ENCODE results near the gene KIAA0513. TPM values are rescaled to one million over a fixed set of nuclear protein-coding genes. Genes with fewer than 3 reads are reported as not detected.

Gene KIAA0513
- total and polyA plus RNA-seq, 5 donors from 2014 or later: 1.5 to 7.5 (median 3.3) TPM

DNA sequence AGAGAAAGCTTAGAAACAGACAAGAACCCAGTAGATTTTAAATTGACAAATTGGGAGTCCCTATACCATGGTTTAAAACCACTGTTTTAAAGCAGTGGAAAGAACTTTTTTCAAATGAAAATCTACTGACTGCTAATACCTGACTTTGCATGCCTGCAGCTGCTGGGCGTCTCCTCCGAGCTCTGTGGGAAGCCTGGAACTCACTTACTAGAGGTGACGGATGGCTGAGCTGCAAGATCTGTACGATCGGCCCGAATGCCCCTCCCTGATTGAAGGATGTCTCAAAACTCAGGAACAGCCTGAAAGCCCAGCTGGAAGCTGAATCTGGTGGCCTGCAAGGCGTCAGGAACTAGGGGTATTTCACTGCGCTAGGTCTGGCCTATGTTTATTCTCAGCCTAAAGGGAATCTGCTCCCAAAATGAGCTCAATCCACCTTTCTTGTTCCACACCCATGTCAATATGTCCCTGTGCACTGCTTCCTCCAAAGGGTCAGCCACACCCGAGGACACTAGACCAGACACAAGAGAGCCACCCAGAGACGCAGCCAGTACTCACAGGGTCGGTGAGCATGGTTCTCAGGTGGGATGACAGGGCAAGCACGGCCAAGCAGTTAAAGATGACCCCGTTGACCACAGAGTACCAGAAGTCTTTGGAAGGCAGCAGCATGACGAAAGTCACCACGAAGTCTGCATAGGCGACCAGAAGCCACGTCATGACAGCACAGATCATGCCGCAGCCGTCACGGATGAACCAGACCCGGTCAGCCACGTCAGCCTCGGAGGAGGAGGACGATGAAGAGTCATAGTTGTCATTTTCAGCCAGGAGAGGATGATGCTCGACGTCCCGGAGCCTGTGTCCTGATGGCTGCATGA is 37.6 kb upstream of the KIAA0513 start:
- Mint-ChIP-seq H3K9me3 (no peaks in the 10 kb centered on the region), H3K27me3 (no peaks in the 10 kb centered on the region), H3K4me1 (peaks cover 0 to 27% (median 11%) of the 10 kb centered on the region in 4 donors), H3K4me3 (no peak overlapping the region), H3K27ac (peak overlapping the region in 1 of 3 donors; percentile 52), H3K36me3 (peaks cover 48% of the 10 kb centered on the region)
- ATAC-seq (ENCODE audit: low read depth in 2 of 2) (no peak), DNase-seq (no peak)
- Histone ChIP-seq H3K4me1 (ENCODE audit: control insufficient read depth, insufficient read depth, low read length, poor library complexity, severe bottlenecking) (no peaks in the 10 kb centered on the region), H3K9me3 (ENCODE audit: control insufficient read depth in 2 of 2, low read length in 2 of 2) (no peaks in the 10 kb centered on the region), H3K27ac (ENCODE audit: insufficient read depth, low read length, poor library complexity, severe bottlenecking) (no peak overlapping the region), H3K27me3 (ENCODE audit: control insufficient read depth, insufficient read depth, low read length) (no peaks in the 10 kb centered on the region), H3K36me3 (ENCODE audit: control insufficient read depth, insufficient read depth, low read length) (peaks cover 70% of the 10 kb centered on the region), H3K4me3 (ENCODE audit: low read depth, low read length) (no peak overlapping the region)

DNA sequence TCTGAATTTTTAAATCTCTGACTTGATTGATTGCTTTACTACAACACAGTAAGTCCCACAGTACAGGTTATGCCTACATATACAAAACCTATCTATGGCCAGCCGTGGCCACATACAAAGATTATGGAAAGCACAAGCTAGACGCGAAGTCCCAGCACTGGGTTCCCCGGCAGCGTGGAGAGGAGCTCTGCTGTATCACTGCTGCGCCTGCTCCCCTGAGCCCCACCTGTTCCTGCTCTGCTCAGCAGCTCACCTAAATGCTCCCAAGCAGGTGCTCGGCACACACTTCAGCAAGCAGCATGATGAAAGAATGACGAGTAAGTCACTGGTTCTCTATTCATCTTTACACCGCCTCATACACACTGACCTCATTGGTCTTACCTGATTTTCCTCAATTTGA is 36.8 kb upstream of the KIAA0513 start:
- H3K9me3 Mint-ChIP-seq: no peaks in the 10 kb centered on the region
- peaks cover 48% of the 10 kb centered on the region for H3K36me3 Mint-ChIP-seq
- H3K4me3 ChIP-seq (ENCODE audit: low read depth, low read length): no peak overlapping the region
- ATAC-seq (ENCODE audit: low read depth in 2 of 2) (no peak), DNase-seq (no peak)
- no peaks in the 10 kb centered on the region for H3K27me3 Mint-ChIP-seq
- H3K4me1 Mint-ChIP-seq: peaks cover 1 to 27% (median 16%) of the 10 kb centered on the region in 4 donors
- no peak overlapping the region for H3K4me3 Mint-ChIP-seq
- H3K36me3 ChIP-seq (ENCODE audit: control insufficient read depth, insufficient read depth, low read length): peaks cover 72% of the 10 kb centered on the region
- H3K4me1 ChIP-seq (ENCODE audit: control insufficient read depth, insufficient read depth, low read length, poor library complexity, severe bottlenecking): no peaks in the 10 kb centered on the region
- H3K27ac Mint-ChIP-seq: peak overlapping the region in 2 of 3 donors; percentile 52 to 60
- H3K9me3 ChIP-seq (ENCODE audit: control insufficient read depth in 2 of 2, low read length in 2 of 2): no peaks in the 10 kb centered on the region
- H3K27me3 ChIP-seq (ENCODE audit: control insufficient read depth, insufficient read depth, low read length): no peaks in the 10 kb centered on the region
- H3K27ac ChIP-seq (ENCODE audit: insufficient read depth, low read length, poor library complexity, severe bottlenecking): no peak overlapping the region

DNA sequence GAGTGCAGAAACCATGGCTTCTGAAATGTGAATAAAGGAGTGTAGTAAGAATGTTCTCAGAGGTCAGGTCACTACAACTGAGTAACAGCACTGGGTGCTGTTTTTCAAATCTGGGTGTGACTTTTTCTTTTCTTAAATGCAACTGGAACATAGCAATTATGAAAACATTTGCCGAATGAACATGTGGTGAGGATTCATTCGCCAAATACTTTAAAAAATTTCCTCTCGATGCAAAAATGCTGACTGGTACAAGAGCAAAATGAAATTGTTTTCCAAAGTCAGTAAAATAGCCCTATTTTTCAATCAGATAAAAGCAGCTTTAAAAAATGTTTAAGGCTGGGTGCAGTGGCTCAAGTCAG is 34.9 kb upstream of the KIAA0513 start:
- Histone ChIP-seq H3K27me3 (ENCODE audit: control insufficient read depth, insufficient read depth, low read length) (no peaks in the 10 kb centered on the region), H3K9me3 (ENCODE audit: control insufficient read depth in 2 of 2, low read length in 2 of 2) (no peaks in the 10 kb centered on the region), H3K36me3 (ENCODE audit: control insufficient read depth, insufficient read depth, low read length) (peaks cover 63% of the 10 kb centered on the region), H3K4me3 (ENCODE audit: low read depth, low read length) (no peak overlapping the region), H3K4me1 (ENCODE audit: control insufficient read depth, insufficient read depth, low read length, poor library complexity, severe bottlenecking) (peaks cover 3% of the 10 kb centered on the region), H3K27ac (ENCODE audit: insufficient read depth, low read length, poor library complexity, severe bottlenecking) (no peak overlapping the region)
- Mint-ChIP-seq H3K36me3 (peaks cover 39% of the 10 kb centered on the region), H3K9me3 (no peaks in the 10 kb centered on the region), H3K4me1 (peaks cover 7 to 20% (median 14%) of the 10 kb centered on the region in 4 donors), H3K27me3 (no peaks in the 10 kb centered on the region), H3K27ac (no peak overlapping the region), H3K4me3 (no peak overlapping the region)
- ATAC-seq (ENCODE audit: low read depth in 2 of 2) (no peak), DNase-seq (no peak)

DNA sequence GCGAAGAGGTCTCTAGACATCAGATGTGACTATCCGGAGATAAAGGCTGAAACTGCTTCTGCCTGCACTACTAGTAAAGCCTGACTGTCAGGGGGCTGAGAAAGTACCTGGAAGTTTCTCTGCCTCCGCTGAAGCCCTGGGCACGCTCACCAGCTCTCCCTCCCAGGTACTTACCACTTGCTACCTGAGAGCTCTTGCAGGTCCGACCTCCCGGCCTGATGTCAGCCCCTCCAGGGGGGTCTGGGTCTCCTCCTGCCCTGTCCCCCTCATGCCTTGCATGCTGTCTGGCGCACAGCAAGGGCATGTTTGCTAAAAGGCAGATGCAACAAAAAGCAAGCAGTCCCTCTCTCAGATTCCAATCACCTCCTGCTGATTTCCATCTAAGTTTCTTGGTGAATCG is 33.7 kb upstream of the KIAA0513 start:
- Histone ChIP-seq H3K27me3 (ENCODE audit: control insufficient read depth, insufficient read depth, low read length) (no peaks in the 10 kb centered on the region), H3K4me1 (ENCODE audit: control insufficient read depth, insufficient read depth, low read length, poor library complexity, severe bottlenecking) (peaks cover 3% of the 10 kb centered on the region), H3K4me3 (ENCODE audit: low read depth, low read length) (no peak overlapping the region), H3K36me3 (ENCODE audit: control insufficient read depth, insufficient read depth, low read length) (peaks cover 53% of the 10 kb centered on the region), H3K9me3 (ENCODE audit: control insufficient read depth in 2 of 2, low read length in 2 of 2) (no peaks in the 10 kb centered on the region), H3K27ac (ENCODE audit: insufficient read depth, low read length, poor library complexity, severe bottlenecking) (no peak overlapping the region)
- ATAC-seq (ENCODE audit: low read depth in 2 of 2) (no peak), DNase-seq (no peak)
- Mint-ChIP-seq H3K9me3 (no peaks in the 10 kb centered on the region), H3K27me3 (no peaks in the 10 kb centered on the region), H3K36me3 (peaks cover 32% of the 10 kb centered on the region), H3K27ac (no peak overlapping the region), H3K4me3 (no peak overlapping the region), H3K4me1 (peaks cover 7 to 22% (median 14%) of the 10 kb centered on the region in 4 donors)

DNA sequence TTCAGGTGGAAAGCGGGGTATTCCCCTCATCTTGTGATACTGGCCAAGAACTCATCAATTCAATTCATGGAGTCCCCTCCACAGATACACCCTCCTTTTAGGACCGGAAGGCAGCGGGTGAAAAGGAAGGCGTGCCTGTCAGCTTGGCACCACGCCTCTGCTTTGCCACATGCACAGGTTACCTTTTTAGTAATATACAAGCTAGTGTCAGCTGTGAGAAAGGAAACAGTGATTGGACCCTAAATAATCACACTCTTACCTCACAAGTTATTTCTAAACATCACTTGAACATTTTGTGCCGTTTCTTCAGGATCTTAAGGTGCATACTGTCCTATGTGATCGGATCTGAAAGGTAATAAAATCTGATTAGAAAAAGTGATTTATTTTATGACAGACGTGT is 31.9 kb upstream of the KIAA0513 start:
- Mint-ChIP-seq H3K4me1 (peaks cover 13 to 32% (median 20%) of the 10 kb centered on the region in 4 donors), H3K27me3 (no peaks in the 10 kb centered on the region), H3K36me3 (peaks cover 24% of the 10 kb centered on the region), H3K4me3 (no peak overlapping the region), H3K9me3 (no peaks in the 10 kb centered on the region), H3K27ac (peak overlapping the region; percentile 65 to 80 (median 65))
- ATAC-seq (ENCODE audit: low read depth in 2 of 2) (peak in 1 of 2 donors; percentile 81), DNase-seq (peak in 2 of 3 donors; percentile 19 to 64)
- Histone ChIP-seq H3K27ac (ENCODE audit: insufficient read depth, low read length, poor library complexity, severe bottlenecking) (no peak overlapping the region), H3K4me1 (ENCODE audit: control insufficient read depth, insufficient read depth, low read length, poor library complexity, severe bottlenecking) (peaks cover 3% of the 10 kb centered on the region), H3K9me3 (ENCODE audit: control insufficient read depth in 2 of 2, low read length in 2 of 2) (no peaks in the 10 kb centered on the region), H3K27me3 (ENCODE audit: control insufficient read depth, insufficient read depth, low read length) (no peaks in the 10 kb centered on the region), H3K36me3 (ENCODE audit: control insufficient read depth, insufficient read depth, low read length) (peaks cover 37% of the 10 kb centered on the region), H3K4me3 (ENCODE audit: low read depth, low read length) (no peak overlapping the region)

DNA sequence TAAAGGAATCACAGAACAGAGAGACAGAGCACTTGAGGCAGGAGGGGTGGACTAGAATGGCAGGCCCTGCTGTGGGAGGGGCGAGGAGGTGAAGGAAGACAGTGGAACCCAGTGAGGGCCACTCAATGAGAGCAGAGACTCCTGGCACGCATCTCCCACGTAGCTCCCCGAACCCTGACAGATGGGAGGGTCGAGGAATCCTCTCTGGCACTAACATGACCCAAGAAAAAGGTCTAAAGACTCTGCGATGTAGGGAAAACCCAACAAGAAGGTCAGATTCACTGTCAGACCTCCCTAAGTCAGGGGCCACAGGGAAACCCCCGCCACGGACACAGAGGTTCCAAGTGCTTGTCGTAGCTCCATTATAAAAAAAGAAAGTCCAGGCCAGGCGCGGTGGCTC is 31.2 kb upstream of the KIAA0513 start:
- peaks cover 33% of the 10 kb centered on the region for H3K36me3 ChIP-seq (ENCODE audit: control insufficient read depth, insufficient read depth, low read length)
- no peaks in the 10 kb centered on the region for H3K9me3 Mint-ChIP-seq
- peaks cover 20% of the 10 kb centered on the region for H3K36me3 Mint-ChIP-seq
- peak overlapping the region in 2 of 3 donors; percentile 65 to 80 for H3K27ac Mint-ChIP-seq
- H3K4me1 Mint-ChIP-seq: peaks cover 16 to 38% (median 21%) of the 10 kb centered on the region in 4 donors
- H3K9me3 ChIP-seq (ENCODE audit: control insufficient read depth in 2 of 2, low read length in 2 of 2): no peaks in the 10 kb centered on the region
- H3K27me3 Mint-ChIP-seq: no peaks in the 10 kb centered on the region
- peaks cover 3% of the 10 kb centered on the region for H3K4me1 ChIP-seq (ENCODE audit: control insufficient read depth, insufficient read depth, low read length, poor library complexity, severe bottlenecking)
- no peaks in the 10 kb centered on the region for H3K27me3 ChIP-seq (ENCODE audit: control insufficient read depth, insufficient read depth, low read length)
- H3K4me3 Mint-ChIP-seq: no peak overlapping the region
- ATAC-seq (ENCODE audit: low read depth in 2 of 2) (no peak), DNase-seq (no peak)
- no peak overlapping the region for H3K27ac ChIP-seq (ENCODE audit: insufficient read depth, low read length, poor library complexity, severe bottlenecking)
- no peak overlapping the region for H3K4me3 ChIP-seq (ENCODE audit: low read depth, low read length)

DNA sequence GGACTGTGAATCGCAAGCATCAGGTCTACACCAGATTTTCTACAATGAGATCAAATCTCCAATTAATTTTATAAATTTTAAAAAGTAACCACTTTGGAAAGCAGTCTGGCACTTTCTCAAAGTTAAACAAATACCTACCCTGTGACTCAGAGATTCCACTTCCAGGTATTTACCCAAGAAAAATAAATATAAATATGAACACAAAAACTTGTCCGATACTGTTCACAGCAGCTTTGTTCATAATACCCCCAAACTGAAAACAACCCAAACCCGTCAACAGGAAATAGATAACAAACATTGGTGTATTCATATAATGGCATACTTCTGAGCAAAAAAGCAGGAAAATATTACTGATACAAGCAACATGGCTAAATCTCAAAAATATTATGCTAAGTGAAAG is 28.4 kb upstream of the KIAA0513 start:
- peaks cover 30 to 59% (median 36%) of the 10 kb centered on the region in 4 donors for H3K4me1 Mint-ChIP-seq
- peaks cover 21% of the 10 kb centered on the region for H3K4me1 ChIP-seq (ENCODE audit: control insufficient read depth, insufficient read depth, low read length, poor library complexity, severe bottlenecking)
- H3K4me3 ChIP-seq (ENCODE audit: low read depth, low read length): no peak overlapping the region
- H3K36me3 ChIP-seq (ENCODE audit: control insufficient read depth, insufficient read depth, low read length): peaks cover 20% of the 10 kb centered on the region
- H3K27me3 ChIP-seq (ENCODE audit: control insufficient read depth, insufficient read depth, low read length): no peaks in the 10 kb centered on the region
- DNase-seq (no peak), ATAC-seq (ENCODE audit: low read depth in 2 of 2) (no peak)
- H3K9me3 ChIP-seq (ENCODE audit: control insufficient read depth in 2 of 2, low read length in 2 of 2): no peaks in the 10 kb centered on the region
- no peak overlapping the region for H3K4me3 Mint-ChIP-seq
- H3K36me3 Mint-ChIP-seq: peaks cover 15% of the 10 kb centered on the region
- H3K27ac Mint-ChIP-seq: peak overlapping the region in 1 of 3 donors; percentile 0
- H3K27ac ChIP-seq (ENCODE audit: insufficient read depth, low read length, poor library complexity, severe bottlenecking): no peak overlapping the region
- no peaks in the 10 kb centered on the region for H3K9me3 Mint-ChIP-seq
- no peaks in the 10 kb centered on the region for H3K27me3 Mint-ChIP-seq
